H1 (cell line): Measurements from ENCODE around the gene RARB. TPM values are rescaled to one million over a fixed set of nuclear protein-coding genes. Genes with fewer than 3 reads are reported as not detected.

Experiments
- BACH1 ChIP-seq: IDR thresholded peaks from 2 replicates; pipeline ENCODE4 v1.6.1; 2012; ENCODE audit warnings: low read length, improper control_type of control experiment
- GABPA ChIP-seq: IDR thresholded peaks from 2 replicates; pipeline ENCODE4 v1.6.1; 2011; ENCODE audit warnings: mild to moderate bottlenecking, low read length, moderate library complexity, borderline replicate concordance; ENCODE audit not compliant: insufficient read depth
- KDM5A ChIP-seq: fragments of 200-600 bp; IDR thresholded peaks from 2 replicates; pipeline ENCODE4 v1.7.1; 2012; ENCODE audit warnings: mild to moderate bottlenecking, low read length, inconsistent platforms, mixed read lengths
- RXRA ChIP-seq: IDR thresholded peaks from 2 replicates; pipeline ENCODE4 v1.6.1; 2011; ENCODE audit warnings: low read depth, mild to moderate bottlenecking, low read length, moderate library complexity; ENCODE audit not compliant: insufficient read depth
- TAF1 ChIP-seq: IDR thresholded peaks from 2 replicates; pipeline ENCODE4 v1.6.1; 2011; ENCODE audit warnings: mild to moderate bottlenecking, low read depth, low read length
- TEAD4 ChIP-seq: IDR thresholded peaks from 2 replicates; pipeline ENCODE4 v1.6.1; 2012; ENCODE audit warnings: low read depth, low read length, inconsistent platforms, mixed read lengths
- polyA plus RNA-seq, 7 experiments: library from polyadenylated mRNA; depleted of rRNA in 3 of 7; stranded (reverse) in 5 of 7; unstranded in 2 of 7; fragments of >200 nt in 5 of 7; fragments of 200-250 nt in 2 of 7; gene quantifications; 1 replicate in 5 of 7; 2 replicates in 1 of 7; 4 replicates in 1 of 7; pipeline versions ENCODE4 v1.2.1 to v1.2.3, GENCODE V29; 2011 to 2013; ENCODE audit warnings: missing spikeins in 2 of 7, mixed read lengths in 2 of 7
- total RNA-seq: library from RNA; stranded (reverse); fragmentation: NEBNext Ultra II Directional; extraction: Animal tissue kit (Norgen Biotek cat#: 25700); gene quantifications from 2 replicates; pipeline ENCODE4 v1.2.1, GENCODE V29; 2021
- TF ChIP-seq, protein P1 (sequence below): IDR thresholded peaks from 2 replicates; pipeline ENCODE4 v1.6.1; 2011; ENCODE audit warnings: low read depth, mild to moderate bottlenecking, low read length; ENCODE audit not compliant: insufficient read depth

RARB gene
- total and polyA plus RNA-seq, 2 of the 8 experiments (the other 6 are each of a cell fraction or from before 2014, with no cell fraction given), result 0.15 to 0.22 TPM

DNA sequence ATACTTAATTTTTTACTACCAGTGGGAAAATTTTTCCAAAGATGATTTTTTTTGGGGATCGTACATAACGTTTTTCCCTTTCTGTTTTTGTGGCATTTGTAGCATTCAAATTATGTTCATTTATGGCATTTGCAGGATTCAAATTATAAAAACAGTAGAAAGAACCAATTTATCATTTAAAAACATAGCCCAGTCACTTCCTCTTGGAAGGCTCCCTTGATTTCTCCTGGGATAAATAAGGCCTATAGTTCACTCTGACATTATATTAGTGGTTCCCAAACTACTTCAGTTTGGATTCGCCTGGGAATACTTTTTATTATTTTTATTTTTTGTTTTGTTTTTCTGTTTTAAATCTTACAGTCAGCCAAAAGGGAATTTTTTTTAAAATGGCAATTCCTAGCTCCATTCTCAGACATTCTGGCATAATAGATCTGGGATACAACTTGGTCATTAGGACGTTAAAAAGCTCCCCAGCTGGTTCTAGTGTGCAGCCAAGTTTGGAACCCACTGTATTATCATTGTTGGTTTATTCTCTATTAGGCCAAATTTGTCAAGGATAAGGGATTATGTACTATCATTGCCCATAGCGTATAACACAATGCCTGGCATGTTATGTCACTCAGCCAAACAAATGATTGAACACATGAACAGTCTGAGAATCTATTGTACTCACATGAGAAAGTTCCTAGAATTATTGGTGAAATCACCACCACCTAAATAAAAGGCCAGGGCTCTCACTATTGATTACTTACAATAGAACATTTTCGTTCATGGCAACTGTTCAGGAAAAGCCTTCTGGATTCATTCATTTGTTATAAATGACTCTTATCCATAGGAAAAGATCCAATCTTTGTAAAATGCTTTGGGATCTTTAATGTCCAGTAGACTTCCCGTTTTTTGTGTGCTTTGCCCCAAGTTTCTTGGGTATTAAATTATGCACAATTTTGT, 28.9 kb downstream of the RARB start (continued):
- TF ChIP-seq KDM5A, result no peak
- TF ChIP-seq, protein P1, sequence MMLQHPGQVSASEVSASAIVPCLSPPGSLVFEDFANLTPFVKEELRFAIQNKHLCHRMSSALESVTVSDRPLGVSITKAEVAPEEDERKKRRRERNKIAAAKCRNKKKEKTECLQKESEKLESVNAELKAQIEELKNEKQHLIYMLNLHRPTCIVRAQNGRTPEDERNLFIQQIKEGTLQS, result no peak
- no peak for TF ChIP-seq TEAD4
- no peak for TF ChIP-seq GABPA
- no peak for TF ChIP-seq TAF1
- no peak for TF ChIP-seq RXRA
- TF ChIP-seq BACH1, result no peak
